ENCODE results near the gene ECHDC1.
A peak's percentile ranks its signal among the peaks of the same experiment; 100 is the strongest.

ECHDC1 gene

DNA sequence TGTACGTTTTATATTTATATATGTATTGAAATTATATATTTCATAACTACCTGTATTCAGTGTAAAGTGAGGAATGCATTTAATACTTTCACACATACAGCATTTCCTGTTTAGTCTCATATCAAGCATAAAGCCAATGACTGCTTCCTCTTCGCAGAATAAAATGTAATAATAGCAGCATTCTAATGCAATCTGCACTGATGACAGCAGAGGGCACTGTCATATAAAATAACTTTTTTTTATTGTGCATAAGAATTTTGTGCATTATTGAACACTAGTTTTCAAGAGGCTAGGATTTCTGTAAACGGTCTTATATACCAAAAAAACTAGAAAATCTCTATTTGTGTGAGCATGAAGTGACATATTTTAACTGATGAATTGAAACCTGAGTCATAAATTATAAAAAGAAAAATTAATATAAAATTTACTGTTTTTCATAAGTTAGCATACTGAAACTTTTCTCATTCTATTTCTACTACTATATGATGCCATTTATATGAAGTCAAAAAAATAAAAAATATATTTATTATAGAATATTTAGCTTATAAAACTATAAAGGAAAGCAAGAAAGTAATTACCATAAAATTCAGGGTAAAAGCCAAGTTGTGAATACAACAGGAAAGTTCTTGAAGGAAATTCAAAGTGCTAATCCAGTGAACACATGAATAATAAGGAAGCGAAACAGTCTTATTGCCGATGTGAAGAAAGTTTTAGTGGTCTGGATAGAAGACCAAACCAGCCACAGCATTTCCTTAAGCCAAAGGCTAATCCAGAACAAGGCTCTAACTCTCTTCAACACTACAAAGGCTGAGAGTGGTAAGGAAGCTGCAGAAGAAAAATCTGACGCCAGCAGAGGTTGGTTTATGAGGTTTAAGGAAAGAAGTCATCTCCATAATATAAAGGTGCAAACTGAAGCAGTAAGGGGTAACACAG lies 40.4 kb downstream of the ECHDC1 start:
- Histone ChIP-seq H3K4me1 (ENCODE audit: control insufficient read depth, insufficient read depth, low read length, poor library complexity, severe bottlenecking) (peaks cover 12% of the 10 kb centered on the region), H3K27ac (ENCODE audit: low read depth, low read length, severe bottlenecking) (no peak overlapping the region), H3K36me3 (ENCODE audit: control insufficient read depth, insufficient read depth, low read length) (peaks cover 23% of the 10 kb centered on the region), H3K4me3 (ENCODE audit: extremely low read depth, insufficient read depth, low read length, poor library complexity, severe bottlenecking) (no peak overlapping the region), H3K9me3 (ENCODE audit: control insufficient read depth, low read length) (no peaks in the 10 kb centered on the region)
- WGBS, 2 experiments (ENCODE audit: insufficient coverage in 2 of 2) = 90% methylated on average over 2 of the region's 6 CpGs; no CpG with 5 or more reads in 1 of the 2 experiments

DNA sequence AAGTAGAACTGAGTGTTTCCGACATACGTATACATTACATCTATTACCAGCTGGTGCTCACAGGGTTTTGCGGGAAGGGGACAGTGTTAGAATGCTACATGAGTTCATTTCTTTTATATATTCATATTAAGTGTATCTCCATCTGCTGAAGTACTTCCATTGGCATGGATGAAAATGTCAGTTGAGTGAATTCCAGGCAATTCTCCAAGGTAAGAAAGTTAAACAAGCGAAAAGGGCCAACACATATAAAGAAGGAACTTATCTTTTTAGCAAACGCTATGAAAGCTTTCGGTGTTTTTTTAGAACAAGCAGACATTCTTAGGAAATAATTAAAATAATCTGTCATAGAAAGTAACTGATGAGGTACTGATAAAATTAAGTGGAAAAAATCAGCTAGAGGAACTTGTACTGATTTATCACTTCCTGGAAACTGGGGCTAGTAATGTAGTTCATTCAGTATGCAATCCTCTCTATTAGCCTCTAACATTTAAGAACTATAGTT lies 42.2 kb downstream of the ECHDC1 start:
- Histone ChIP-seq H3K4me3 (ENCODE audit: extremely low read depth, insufficient read depth, low read length, poor library complexity, severe bottlenecking) (no peak overlapping the region), H3K27ac (ENCODE audit: low read depth, low read length, severe bottlenecking) (no peak overlapping the region), H3K9me3 (ENCODE audit: control insufficient read depth, low read length) (peaks cover 4% of the 10 kb centered on the region), H3K36me3 (ENCODE audit: control insufficient read depth, insufficient read depth, low read length) (peaks cover 26% of the 10 kb centered on the region), H3K4me1 (ENCODE audit: control insufficient read depth, insufficient read depth, low read length, poor library complexity, severe bottlenecking) (peaks cover 12% of the 10 kb centered on the region)
- WGBS, 2 experiments (ENCODE audit: insufficient coverage in 2 of 2) = 100% methylated on average over 1 to 2 of the region's 6 CpGs

DNA sequence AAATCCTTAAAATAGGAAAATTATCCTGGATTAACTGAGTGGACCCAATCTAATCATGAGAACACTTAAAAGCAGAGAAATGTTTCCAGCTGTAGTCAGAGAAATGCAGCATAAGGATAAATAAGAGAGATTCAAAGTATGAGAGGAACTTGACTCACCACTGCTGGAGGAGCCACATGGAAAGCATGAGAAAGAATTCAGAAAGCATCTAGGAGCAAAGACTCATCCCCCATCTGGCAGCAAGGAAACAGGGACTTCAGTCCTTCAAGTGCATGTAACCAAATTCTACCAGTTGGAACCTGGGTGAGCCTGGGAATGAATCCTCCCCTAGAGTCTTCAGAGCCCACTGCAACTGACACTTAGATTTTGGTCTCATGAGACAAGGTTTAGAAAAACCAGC lies 43.0 kb downstream of the ECHDC1 start:
- H3K27ac ChIP-seq (ENCODE audit: low read depth, low read length, severe bottlenecking) = peak overlapping the region; percentile 38

DNA sequence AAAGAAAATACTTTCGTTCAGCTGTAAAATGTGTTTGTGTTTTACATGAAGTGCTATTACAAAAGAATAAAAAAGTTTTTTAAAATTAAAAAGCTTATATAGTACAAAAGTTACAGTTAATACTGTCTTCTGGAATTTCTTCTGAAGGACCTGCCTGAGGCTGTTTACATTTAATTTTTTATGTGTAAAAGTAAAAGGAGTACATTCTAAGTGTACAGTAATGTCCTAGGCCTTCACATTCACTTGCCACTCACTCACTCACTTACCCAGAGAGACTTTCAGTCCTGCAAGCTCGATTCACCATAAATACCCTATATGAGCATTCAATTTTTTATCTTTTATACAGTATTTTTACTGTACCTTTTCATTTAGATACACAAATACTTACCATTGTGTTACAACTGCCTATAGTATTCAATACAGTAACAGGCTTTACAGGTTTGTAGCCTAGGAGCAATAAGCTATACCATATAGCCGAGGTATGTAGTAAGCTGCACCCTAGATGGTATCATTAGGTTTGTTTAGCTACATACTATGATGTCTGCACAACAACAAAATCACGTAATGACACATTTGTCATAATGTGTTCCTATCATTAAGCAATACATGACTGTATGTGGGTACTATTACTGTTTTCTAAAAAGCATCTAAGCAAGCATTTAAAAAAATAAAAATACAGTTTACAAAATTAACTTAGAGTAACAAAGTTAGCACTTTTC lies 43.7 kb downstream of the ECHDC1 start:
- 100% methylated on average over 1 of the region's 4 CpGs; no CpG with 5 or more reads in 1 of the 2 experiments for WGBS, 2 experiments (ENCODE audit: insufficient coverage in 2 of 2)
- Histone ChIP-seq H3K4me1 (ENCODE audit: control insufficient read depth, insufficient read depth, low read length, poor library complexity, severe bottlenecking) (peaks cover 12% of the 10 kb centered on the region), H3K9me3 (ENCODE audit: control insufficient read depth, low read length) (peaks cover 4% of the 10 kb centered on the region), H3K4me3 (ENCODE audit: extremely low read depth, insufficient read depth, low read length, poor library complexity, severe bottlenecking) (no peak overlapping the region), H3K36me3 (ENCODE audit: control insufficient read depth, insufficient read depth, low read length) (peaks cover 29% of the 10 kb centered on the region), H3K27ac (ENCODE audit: low read depth, low read length, severe bottlenecking) (peak overlapping the region; percentile 38)

More for the DNA sequence above, 43.0 kb downstream of the ECHDC1 start:
- H3K36me3 ChIP-seq (ENCODE audit: control insufficient read depth, insufficient read depth, low read length) = peaks cover 23% of the 10 kb centered on the region
- peaks cover 4% of the 10 kb centered on the region for H3K9me3 ChIP-seq (ENCODE audit: control insufficient read depth, low read length)
- H3K4me1 ChIP-seq (ENCODE audit: control insufficient read depth, insufficient read depth, low read length, poor library complexity, severe bottlenecking) = peaks cover 12% of the 10 kb centered on the region
- no peak overlapping the region for H3K4me3 ChIP-seq (ENCODE audit: extremely low read depth, insufficient read depth, low read length, poor library complexity, severe bottlenecking)

DNA sequence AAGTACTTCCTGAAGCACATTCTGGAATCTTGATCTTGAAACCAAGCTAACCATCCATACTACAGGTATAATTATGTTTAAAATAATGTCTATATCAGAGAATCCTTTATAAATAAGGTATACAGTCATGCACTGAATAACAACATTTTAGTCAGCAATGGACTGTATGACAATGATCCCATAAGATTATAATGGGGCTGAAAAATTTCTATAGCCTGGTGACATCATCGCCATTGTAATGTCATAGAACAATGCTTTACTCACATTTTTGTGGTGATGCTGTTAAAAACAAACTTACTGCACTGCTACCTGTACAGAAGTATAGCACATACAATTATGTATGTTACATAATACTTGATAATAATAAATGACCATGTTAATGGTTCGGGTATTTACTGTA lies 44.9 kb downstream of the ECHDC1 start:
- 100% methylated on average over 1 of the region's 2 CpGs; no CpG with 5 or more reads in 1 of the 2 experiments for WGBS, 2 experiments (ENCODE audit: insufficient coverage in 2 of 2)
- peaks cover 4% of the 10 kb centered on the region for H3K9me3 ChIP-seq (ENCODE audit: control insufficient read depth, low read length)
- H3K27ac ChIP-seq (ENCODE audit: low read depth, low read length, severe bottlenecking) = no peak overlapping the region
- peaks cover 26% of the 10 kb centered on the region for H3K36me3 ChIP-seq (ENCODE audit: control insufficient read depth, insufficient read depth, low read length)
- H3K4me3 ChIP-seq (ENCODE audit: extremely low read depth, insufficient read depth, low read length, poor library complexity, severe bottlenecking) = no peak overlapping the region
- peaks cover 12% of the 10 kb centered on the region for H3K4me1 ChIP-seq (ENCODE audit: control insufficient read depth, insufficient read depth, low read length, poor library complexity, severe bottlenecking)

DNA sequence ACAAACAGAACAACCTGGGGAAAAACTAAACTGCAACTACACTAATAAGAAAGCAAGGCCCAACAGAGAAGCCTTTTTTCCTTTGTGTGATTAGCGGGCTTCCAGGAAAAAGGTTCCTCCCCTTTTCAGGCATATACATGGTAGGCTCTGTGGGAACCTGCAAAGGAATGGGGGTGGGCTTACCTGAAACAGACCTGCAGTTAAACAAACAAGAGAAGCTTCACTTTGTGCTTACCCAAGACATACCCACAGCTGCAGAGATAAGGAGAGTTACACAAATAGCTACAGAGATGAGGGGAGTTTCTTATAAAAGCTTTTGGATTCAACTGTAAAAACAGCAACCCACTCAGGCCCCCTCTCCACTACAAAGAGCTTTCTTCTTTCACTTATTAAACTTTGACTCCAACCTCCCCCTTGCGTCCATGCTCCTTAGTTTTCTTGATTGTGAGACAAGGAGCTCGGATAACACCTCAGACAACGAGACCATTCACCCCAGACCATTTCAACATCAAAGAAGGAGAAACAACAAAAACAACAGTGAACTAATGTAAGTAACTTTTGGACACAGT lies 45.8 kb downstream of the ECHDC1 start:
- no peak overlapping the region for H3K4me3 ChIP-seq (ENCODE audit: extremely low read depth, insufficient read depth, low read length, poor library complexity, severe bottlenecking)
- H3K4me1 ChIP-seq (ENCODE audit: control insufficient read depth, insufficient read depth, low read length, poor library complexity, severe bottlenecking) = peaks cover 12% of the 10 kb centered on the region
- H3K27ac ChIP-seq (ENCODE audit: low read depth, low read length, severe bottlenecking) = no peak overlapping the region
- H3K36me3 ChIP-seq (ENCODE audit: control insufficient read depth, insufficient read depth, low read length) = peaks cover 30% of the 10 kb centered on the region
- peaks cover 4% of the 10 kb centered on the region for H3K9me3 ChIP-seq (ENCODE audit: control insufficient read depth, low read length)
- WGBS, 2 experiments (ENCODE audit: insufficient coverage in 2 of 2) = 100% methylated on average over 1 of the region's 4 CpGs

DNA sequence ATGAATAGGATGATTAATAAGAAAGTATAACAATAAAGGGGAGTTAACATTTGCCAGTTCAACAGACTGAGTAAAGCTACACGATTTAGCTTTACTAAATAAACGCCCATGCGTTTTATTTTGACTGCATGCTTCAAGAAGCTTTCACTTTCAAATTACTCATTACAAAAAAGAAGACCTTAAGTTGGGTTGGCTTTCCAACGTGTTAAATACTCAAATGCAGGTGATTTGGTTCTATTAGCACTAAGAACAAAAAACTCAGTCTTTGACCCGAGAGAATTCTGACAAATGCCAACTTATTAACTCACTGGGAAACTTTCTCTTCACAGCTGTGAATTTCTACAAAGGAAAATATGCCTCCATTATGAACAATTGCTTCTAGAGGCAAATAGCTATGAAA lies 51.9 kb downstream of the ECHDC1 start:
- WGBS, 2 experiments (ENCODE audit: insufficient coverage in 2 of 2) = 38 to 100% methylated on average over 1 to 2 of the region's 5 CpGs
- no peak overlapping the region for H3K27ac ChIP-seq (ENCODE audit: low read depth, low read length, severe bottlenecking)
- H3K4me1 ChIP-seq (ENCODE audit: control insufficient read depth, insufficient read depth, low read length, poor library complexity, severe bottlenecking) = no peaks in the 10 kb centered on the region
- peaks cover 41% of the 10 kb centered on the region for H3K36me3 ChIP-seq (ENCODE audit: control insufficient read depth, insufficient read depth, low read length)
- H3K9me3 ChIP-seq (ENCODE audit: control insufficient read depth, low read length) = no peaks in the 10 kb centered on the region
- no peak overlapping the region for H3K4me3 ChIP-seq (ENCODE audit: extremely low read depth, insufficient read depth, low read length, poor library complexity, severe bottlenecking)

DNA sequence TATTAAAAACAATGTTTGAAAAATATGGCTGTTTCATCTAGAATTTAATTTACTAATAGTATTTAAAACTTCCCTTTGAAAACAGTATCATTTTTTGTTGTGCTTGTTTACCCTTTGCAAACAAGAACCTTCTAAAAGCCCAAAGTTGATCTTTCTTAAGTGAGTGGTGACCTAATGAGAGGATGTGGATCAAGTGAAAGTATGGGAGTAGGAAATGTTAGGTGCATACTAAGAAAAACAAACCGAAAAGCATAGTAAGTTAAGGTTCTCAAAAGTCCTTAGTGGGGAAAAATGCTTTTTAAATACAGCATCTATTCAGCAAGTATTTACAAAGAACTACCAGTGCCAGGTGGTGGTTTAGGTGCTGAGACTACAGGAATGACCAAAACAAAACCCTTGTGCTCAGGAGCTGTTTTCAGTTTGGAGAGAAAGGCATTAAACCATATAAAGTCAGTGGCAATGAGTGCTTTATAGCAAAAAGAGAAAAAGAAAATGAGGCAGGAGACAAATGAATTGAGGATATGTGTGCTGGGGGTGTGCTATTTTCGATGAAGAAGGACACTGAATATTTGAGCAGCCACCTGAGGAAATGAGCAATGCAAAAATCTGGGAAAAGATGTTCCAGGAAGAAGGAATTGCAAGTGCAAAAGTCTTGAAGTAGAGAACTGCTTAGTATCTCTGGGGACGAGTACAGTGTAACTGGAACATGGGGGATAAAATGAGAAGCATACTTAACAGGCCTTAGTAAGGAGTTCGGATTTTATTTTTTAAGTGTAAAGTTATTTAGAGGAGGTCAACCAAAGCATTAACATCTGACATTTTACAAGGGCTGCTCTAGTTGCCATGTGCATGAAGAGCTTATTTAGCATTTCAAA lies 52.8 kb downstream of the ECHDC1 start:
- WGBS, 2 experiments (ENCODE audit: insufficient coverage in 2 of 2) = 82% methylated on average over 2 to 3 of the region's 4 CpGs
- no peaks in the 10 kb centered on the region for H3K4me1 ChIP-seq (ENCODE audit: control insufficient read depth, insufficient read depth, low read length, poor library complexity, severe bottlenecking)
- H3K4me3 ChIP-seq (ENCODE audit: extremely low read depth, insufficient read depth, low read length, poor library complexity, severe bottlenecking) = no peak overlapping the region
- H3K27ac ChIP-seq (ENCODE audit: low read depth, low read length, severe bottlenecking) = no peak overlapping the region
- peaks cover 48% of the 10 kb centered on the region for H3K36me3 ChIP-seq (ENCODE audit: control insufficient read depth, insufficient read depth, low read length)
- H3K9me3 ChIP-seq (ENCODE audit: control insufficient read depth, low read length) = no peaks in the 10 kb centered on the region

DNA sequence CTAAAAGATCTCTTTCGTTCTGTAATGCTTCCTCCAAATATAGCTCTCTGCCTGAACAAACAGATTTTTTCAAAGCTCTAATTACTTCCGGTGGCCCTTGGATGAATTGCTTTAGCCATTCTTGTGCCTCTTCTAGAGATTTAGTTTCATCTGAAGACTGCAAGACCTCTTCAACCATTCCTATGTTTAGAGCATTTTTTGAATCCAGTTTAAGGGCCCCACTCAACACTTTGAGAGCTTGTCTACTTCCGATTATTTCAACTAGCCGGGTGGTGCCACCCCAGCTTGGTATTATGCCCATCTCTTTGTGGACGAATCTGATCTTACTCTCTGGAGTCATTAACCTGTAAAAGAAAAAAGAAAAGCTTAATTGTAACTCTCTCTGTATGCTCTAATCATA lies 53.5 kb downstream of the ECHDC1 start:
- Histone ChIP-seq H3K4me3 (ENCODE audit: extremely low read depth, insufficient read depth, low read length, poor library complexity, severe bottlenecking) (no peak overlapping the region), H3K27ac (ENCODE audit: low read depth, low read length, severe bottlenecking) (no peak overlapping the region), H3K9me3 (ENCODE audit: control insufficient read depth, low read length) (no peaks in the 10 kb centered on the region), H3K36me3 (ENCODE audit: control insufficient read depth, insufficient read depth, low read length) (peaks cover 51% of the 10 kb centered on the region), H3K4me1 (ENCODE audit: control insufficient read depth, insufficient read depth, low read length, poor library complexity, severe bottlenecking) (no peaks in the 10 kb centered on the region)
- WGBS, 2 experiments (ENCODE audit: insufficient coverage in 2 of 2) = 96 to 97% methylated on average over 3 of the region's 5 CpGs

DNA sequence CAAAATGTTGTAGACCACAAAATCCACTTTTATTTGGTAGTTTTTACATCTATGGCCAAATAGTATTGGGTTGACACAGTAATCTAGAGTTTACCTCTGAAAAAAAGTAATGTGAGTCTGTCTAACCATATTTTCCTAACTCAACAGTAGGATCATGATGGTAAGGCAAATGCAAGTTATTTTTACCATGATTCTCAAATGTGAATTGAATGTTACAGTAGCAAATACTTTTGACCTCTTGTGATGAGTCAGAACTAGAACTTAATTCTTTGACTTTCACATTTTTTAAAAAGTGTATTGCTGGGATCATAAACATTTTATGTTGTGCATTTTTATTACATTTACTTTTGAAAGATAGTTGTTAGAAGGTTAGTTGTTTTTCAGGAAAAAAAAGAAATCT lies 54.7 kb downstream of the ECHDC1 start:
- peaks cover 50% of the 10 kb centered on the region for H3K36me3 ChIP-seq (ENCODE audit: control insufficient read depth, insufficient read depth, low read length)
- no peaks in the 10 kb centered on the region for H3K4me1 ChIP-seq (ENCODE audit: control insufficient read depth, insufficient read depth, low read length, poor library complexity, severe bottlenecking)
- no peaks in the 10 kb centered on the region for H3K9me3 ChIP-seq (ENCODE audit: control insufficient read depth, low read length)
- no peak overlapping the region for H3K27ac ChIP-seq (ENCODE audit: low read depth, low read length, severe bottlenecking)
- H3K4me3 ChIP-seq (ENCODE audit: extremely low read depth, insufficient read depth, low read length, poor library complexity, severe bottlenecking) = no peak overlapping the region
